ENCODE measurements around the gene ASTN2.

- TF ChIP-seq POLR2AphosphoS5 (IDR thresholded peaks at IDR 0.05) (no peak), POLR2A (IDR thresholded peaks at IDR 0.05) (no peak), CTCF (IDR thresholded peaks at IDR 0.05) (no peak), EP300 (IDR thresholded peaks at IDR 0.05) (no peak)
Measured at GRCh38 chr9:116713271-116713670, 701.6 kb downstream of the ASTN2 start.

Data from sigmoid colon (tissue), 4 donors.